ENCODE data around the gene CLEC4A. TPM values are rescaled to one million over a fixed set of nuclear protein-coding genes. Genes with fewer than 3 reads are reported as not detected.
"Not testable (repeated sequence)": the region's sequence is repeated elsewhere in the genome, so short reads cannot be mapped to it uniquely, and the experiment has no call there.

Gene CLEC4A
- 0.33 TPM for total RNA-seq

GRCh38 chr12:8123124-8123912, at the start of gene CLEC4A:
CLEC4A (plus strand) TSS chr12:8123617; CDS start chr12:8123879, 262 bp downstream.
- no peak for ATAC-seq

GRCh38 chr12:8075935-8076334, 47.5 kb upstream of the CLEC4A start:
- no peak for ATAC-seq
- no peak for DNase-seq (ENCODE audit: low spot score)

More at GRCh38 chr12:8123124-8123912, at the start of gene CLEC4A:
- no peak for DNase-seq (ENCODE audit: low spot score)

- ATAC-seq (peak; percentile 49), DNase-seq (ENCODE audit: low spot score) (no peak)
Observed at GRCh38 chr12:8076366-8076765, 47.1 kb upstream of the CLEC4A start.

DNA sequence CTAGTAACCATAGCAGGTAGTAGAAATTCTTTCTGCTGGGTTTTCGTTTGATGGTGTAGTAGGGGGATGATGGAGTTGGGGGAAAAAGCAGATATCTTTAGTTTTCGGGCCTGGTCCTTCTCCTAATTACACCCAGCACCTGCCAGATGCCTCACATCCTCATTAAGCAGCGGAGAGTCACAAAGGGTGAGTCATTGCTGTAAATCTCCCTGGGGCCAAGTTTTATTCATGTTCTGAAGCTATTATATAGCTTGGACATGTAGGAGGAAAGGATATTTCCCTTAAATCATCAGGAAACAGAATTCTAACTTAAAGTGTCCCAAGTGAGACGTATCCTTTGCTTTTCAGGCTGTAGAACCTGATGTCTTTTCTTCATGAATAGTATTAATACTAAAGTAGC, 46.2 kb upstream of the CLEC4A start:
- ATAC-seq: no peak
- DNase-seq (ENCODE audit: low spot score): no peak

DNA sequence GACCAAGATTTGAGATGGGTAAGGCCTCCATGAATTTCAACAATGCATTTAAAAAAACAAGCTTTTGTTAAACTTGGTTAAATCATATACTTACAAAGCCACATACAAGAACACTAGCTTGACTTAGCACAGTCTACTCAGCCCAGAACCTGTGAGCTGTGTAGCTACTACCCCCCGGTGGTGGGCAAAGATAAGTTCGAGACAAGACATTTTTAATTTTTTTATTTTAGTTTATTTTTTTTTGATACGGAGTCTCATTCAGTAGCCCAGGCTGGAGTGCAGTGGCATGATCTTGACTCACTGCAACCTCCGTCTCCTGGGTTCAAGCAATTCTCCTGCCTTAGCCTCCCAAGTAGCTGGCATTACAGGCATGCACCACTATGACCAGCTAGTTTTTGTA, 45.0 kb upstream of the CLEC4A start:
- ATAC-seq (peak; percentile 22), DNase-seq (ENCODE audit: low spot score) (no peak)

DNA sequence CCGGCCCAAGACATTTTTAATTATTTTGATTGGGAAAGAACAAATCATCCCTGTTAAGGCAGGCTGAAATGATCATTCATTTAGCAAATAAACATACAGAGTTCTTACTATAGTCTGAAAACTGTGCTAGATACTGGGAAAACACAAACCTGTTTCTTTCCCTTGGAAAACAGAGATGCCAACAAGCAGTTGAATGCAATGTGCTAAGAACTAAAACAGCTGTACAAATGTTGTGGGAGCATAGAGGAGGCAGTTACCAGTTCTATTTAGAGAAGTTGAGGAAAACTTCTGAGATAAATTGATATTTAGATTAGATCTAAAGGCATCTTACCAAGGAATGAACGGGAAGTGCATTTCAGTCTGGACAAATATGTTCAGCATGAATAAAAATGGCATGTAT, 44.5 kb upstream of the CLEC4A start:
- DNase-seq (ENCODE audit: low spot score) (no peak), ATAC-seq (no peak)

DNA sequence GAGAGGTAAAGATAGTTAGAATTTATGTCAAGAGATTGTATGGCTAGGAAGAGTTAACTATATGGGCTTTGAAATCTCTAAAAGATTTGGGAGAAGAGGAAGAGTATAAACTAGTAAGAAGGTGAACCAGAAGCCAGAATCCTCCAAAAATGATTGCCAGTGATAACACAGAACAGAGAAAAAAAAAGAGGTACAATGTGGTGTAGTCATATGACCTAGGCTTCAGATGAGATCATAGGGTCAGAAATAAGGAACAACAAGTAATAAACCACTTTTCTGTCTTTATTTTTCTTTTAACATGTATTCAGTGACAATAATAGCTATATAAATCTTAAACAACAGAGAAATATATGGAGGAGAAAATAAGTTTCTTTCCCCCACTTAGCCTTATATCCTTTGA, 43.3 kb upstream of the CLEC4A start:
- ATAC-seq: no peak
- no peak for DNase-seq (ENCODE audit: low spot score)

DNA sequence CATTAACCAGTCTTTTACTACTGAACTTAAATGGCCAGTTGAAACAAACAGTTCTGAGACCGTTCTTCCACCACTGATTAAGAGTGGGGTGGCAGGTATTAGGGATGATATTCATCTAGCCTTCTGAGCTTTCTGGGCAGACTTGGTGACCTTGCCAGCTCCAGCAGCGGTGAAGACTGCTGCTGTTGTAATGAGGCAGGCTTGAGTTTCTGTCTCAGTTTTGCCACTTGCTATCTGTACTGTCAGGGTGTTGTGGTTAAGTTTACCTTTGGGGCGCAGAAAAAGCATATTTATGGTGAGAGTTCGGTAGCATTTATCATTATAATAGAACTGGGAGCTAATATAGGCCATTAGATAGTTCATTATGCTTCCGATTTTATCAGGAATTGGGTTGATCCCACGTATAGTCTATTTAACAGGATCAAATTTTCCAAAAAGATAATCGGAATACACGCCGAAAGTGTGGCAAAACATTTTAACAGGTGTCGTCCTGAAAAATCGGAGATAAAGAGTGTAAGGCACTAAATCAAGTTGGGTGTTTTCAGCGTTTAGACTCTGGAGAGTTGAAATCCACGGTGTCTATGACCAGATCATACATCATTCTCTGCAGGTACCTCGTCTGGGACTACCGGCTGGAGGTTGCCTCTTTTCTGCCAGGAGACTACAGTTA, 42.0 kb upstream of the CLEC4A start:
- DNase-seq (ENCODE audit: low spot score): no peak

DNA sequence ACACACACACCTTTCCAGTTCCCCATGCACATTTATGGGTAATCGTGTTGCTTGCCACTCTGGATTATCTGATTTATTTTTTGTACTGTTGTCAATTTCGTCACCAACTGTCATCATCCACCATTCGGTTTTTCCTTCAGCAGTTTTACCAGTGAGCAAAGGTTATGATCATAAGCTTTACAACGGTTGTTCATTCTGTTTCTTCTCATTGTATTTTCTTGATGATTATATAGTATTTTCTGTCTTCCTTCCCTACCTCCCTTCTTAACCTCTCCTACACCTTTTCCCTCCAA, 40.7 kb upstream of the CLEC4A start:
- DNase-seq (ENCODE audit: low spot score) (no peak), ATAC-seq (no peak)

More for the DNA sequence above, 42.0 kb upstream of the CLEC4A start:
- ATAC-seq: peak; percentile 35

DNA sequence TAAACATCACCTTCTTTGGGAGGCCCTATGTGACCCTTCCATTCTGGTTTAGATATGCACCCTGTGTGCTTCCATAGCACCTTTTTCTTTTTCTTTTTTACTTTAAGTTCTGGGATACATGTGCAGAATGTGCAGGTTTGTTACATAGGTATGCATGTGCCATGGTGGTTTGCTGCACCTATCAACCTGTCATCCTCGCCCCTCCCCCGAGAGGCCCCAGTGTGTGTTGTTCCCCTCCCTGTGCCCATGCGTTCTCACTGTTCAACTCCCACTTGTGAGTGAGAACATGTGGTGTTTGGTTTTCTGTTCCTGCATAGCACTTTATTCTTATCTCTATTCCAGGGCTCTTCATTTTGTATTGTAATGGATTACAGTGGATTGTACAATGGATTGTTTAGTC, 39.1 kb upstream of the CLEC4A start:
- DNase-seq (ENCODE audit: low spot score); ATAC-seq: not testable (repeated sequence)

DNA sequence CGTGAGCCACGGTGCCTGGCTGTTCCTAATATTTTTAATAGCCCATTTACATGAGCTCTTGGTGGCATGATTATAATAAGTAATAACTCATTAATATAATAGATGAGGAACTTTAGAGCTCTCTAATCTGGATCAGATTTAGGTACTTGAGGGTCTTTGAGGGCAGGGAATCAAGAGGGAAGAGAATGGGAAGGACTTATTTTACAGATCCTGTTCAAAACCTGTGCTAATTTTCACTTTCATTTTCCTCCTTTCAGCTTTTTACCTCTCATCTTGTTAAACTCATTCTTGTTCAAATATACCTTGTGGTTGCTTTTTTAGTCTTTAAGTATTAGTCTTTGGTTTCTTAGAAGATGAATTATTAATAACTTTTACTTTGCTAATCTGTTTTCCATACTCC, 35.8 kb upstream of the CLEC4A start:
- ATAC-seq (no peak), DNase-seq (ENCODE audit: low spot score) (no peak)

DNA sequence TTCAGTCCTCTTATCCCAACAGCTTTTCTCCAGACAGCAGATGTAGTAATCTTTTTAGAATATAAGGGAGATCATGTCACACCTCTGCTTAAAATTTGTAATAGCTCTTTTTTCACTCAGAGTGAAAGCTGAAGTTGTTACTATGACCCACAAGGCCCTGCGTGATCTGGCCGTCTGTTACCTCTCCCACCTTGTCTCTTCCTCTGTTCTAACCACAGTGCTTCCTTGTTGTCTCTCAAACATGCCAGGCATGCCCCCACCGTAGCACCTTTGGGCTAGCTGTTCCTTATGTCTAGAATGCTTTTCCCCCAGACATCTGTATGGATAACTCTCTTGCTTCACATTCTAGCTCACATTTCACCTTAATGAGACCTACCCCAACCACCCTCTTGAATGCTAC, 34.8 kb upstream of the CLEC4A start:
- ATAC-seq (no peak), DNase-seq (ENCODE audit: low spot score) (no peak)

DNA sequence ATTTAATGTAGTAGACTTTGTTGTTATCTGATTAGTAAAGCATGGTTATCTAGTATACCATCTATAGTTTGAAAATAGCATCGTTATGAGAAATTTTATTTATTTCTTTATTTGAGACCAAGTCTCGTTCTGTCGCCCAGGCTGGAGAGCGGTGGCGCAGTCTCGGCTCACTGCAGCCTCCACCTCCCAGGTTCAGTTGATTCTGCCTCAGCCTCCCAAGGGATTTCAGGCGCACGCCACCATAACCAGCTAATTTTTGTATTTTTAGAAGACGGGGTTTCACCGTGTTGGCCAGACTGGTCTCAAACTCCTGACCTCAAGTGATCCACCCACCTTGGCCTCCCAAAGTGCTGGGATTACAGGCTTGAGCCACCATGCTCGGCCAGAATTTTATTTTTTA, 34.1 kb upstream of the CLEC4A start:
- not testable (repeated sequence) for DNase-seq (ENCODE audit: low spot score); ATAC-seq

GRCh38 chr12:8089716-8090115, 33.7 kb upstream of the CLEC4A start:
- ATAC-seq: no peak

GRCh38 chr12:8093291-8093690, 30.1 kb upstream of the CLEC4A start:
- no peak for ATAC-seq

More at GRCh38 chr12:8089716-8090115, 33.7 kb upstream of the CLEC4A start:
- no peak for DNase-seq (ENCODE audit: low spot score)

DNA sequence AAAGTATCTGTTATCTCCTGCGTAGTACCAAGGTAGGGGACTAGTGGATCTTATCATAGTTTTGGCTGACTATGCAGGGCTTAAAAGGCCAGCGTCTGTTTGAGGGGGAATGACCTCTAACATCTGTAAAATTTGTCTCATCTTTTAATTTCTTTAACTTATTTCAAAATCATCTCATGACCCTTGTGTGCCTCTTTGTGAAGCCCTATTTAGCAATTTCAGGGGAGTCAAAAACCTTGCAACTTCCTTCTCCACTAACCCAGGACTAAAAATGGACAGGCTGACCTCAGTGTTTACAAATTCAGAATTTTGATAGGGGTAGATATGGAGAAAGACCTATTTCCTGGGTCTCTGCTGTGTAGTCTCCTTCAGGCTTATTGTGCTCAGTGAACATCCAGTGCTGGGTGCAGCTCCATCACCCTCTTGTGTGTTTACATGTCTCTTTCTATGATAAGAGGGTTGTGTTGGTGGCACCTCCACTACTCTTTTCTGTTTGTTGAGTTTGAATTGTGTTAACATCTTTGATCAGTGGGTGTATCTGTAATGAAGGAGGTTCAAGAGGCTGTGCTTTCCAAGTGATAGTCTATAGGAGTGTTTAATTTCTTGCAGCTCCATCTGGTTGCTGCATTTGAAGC, 27.0 kb upstream of the CLEC4A start:
- DNase-seq (ENCODE audit: low spot score): no peak
- peak; percentile 48 for ATAC-seq

More at GRCh38 chr12:8093291-8093690, 30.1 kb upstream of the CLEC4A start:
- no peak for DNase-seq (ENCODE audit: low spot score)

- DNase-seq (ENCODE audit: low spot score): no peak
- no peak for ATAC-seq
Observed at GRCh38 chr12:8099235-8099634, 24.2 kb upstream of the CLEC4A start.

- DNase-seq (ENCODE audit: low spot score) (peak; percentile 66), ATAC-seq (peak; percentile 98)
Observed at GRCh38 chr12:8108808-8109398, 14.5 kb upstream of the CLEC4A start.

DNA sequence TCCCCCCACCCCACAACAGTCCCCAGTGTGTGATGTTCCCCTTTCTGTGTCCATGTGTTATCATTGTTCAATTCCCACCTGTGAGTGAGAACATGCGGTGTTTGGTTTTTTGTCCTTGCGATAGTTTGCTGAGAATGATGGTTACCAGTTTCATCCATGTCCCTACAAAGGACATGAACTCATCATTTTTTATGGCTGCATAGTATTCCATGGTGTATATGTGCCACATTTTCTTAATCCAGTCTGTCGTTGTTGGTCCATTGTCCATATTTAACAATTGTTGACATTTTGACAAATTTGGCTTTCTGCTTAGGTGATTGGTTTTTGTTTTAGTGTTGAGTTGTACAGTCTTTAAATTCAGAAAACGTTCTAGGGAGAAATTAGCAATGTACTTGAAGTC, 10.3 kb upstream of the CLEC4A start:
- not testable (repeated sequence) for DNase-seq (ENCODE audit: low spot score); ATAC-seq

DNA sequence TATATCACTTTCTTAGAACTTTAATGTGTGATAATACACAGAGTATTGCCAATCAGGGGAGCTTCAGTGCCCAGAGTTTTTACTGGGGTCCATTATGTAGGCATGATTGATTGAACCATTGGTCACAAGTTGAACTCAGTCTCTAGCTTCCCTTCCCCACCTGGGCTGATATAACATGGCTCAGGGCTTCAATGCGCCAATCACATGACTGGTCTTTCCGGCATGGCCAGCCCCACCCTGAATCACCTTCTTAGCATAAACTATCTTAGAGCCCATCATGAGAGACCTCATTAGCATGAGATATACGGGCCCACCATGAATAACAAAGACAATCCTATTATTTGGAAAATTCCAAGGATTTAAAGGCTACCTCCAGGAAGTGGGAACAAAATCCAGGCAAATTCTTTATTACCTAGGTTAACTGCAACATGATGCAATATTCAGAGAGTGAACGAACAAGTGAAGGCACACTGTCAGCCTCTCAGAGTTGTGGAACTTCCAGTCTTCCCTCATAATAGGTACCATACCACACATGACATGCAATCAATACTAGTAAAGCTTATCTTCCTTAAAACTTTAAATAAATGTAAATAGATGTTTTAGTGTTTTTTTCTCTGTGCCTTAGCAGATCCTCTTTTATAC, 3.2 kb upstream of the CLEC4A start:
- DNase-seq (ENCODE audit: low spot score) (no peak), ATAC-seq (no peak)

GRCh38 chr12:8127138-8127537, 3.7 kb downstream of the CLEC4A start:
- DNase-seq (ENCODE audit: low spot score) (no peak), ATAC-seq (no peak)
